Measurements from ENCODE around the gene ASCC1. TPM values are rescaled to one million over a fixed set of nuclear protein-coding genes. Genes with fewer than 3 reads are reported as not detected.
A peak's percentile ranks its signal among the peaks of the same experiment; 100 is the strongest.

The ASCC1 gene
- total and polyA plus RNA-seq, 2 donors (not counting 1 experiment from before 2014, with no cell fraction given): 17.9 to 28.1 TPM

GRCh38 chr10:72257051-72257892 lies 41.2 kb upstream of the ASCC1 start:
- H3K4me3 Mint-ChIP-seq: peak overlapping the region; percentile 74

More at GRCh38 chr10:72257051-72257892, 41.2 kb upstream of the ASCC1 start:
- ChIA-PET POLR2A (interaction anchor here (0.5 to 1.1 kb wide), 4 partner anchors 9 to 58 kb away, joined by 3 to 8 read pairs (median 4); no protein-coding TSS in a partner anchor), CTCF (interaction anchor here (0.7 to 8.3 kb wide), 6 partner anchors 18 to 492 kb away, joined by 3 to 48 read pairs (median 4); no protein-coding TSS in a partner anchor)
- H3K27ac Mint-ChIP-seq: peak overlapping the region; percentile 89
- Histone ChIP-seq H3K9me3 (ENCODE audit: control extremely low read depth in 1 of 3, control insufficient read depth in 2 of 3, insufficient read depth in 1 of 3, low read length in 2 of 3) (no peaks in the 10 kb centered on the region), H3K4me2 (replicated peaks; ENCODE audit: low read depth, low read length, poor library complexity, severe bottlenecking) (peak overlapping the region; percentile 49), H4K20me1 (ENCODE audit: control insufficient read depth, insufficient read depth, low read length, poor library complexity, severe bottlenecking) (no peaks in the 10 kb centered on the region), H3K4me3 (ENCODE audit: control extremely low read depth in 1 of 5, extremely low read depth in 1 of 5, insufficient read depth in 1 of 5, low read depth in 2 of 5, low read length in 4 of 5) (no peak overlapping the region), H3K36me3 (replicated peaks in 1 of 2; ENCODE audit: control extremely low read depth in 1 of 2, control insufficient read depth in 1 of 2, extremely low read depth in 1 of 2, insufficient read depth in 2 of 2, low read length in 1 of 2) (no peaks in the 10 kb centered on the region), H3K9ac (ENCODE audit: low read length) (no peak overlapping the region), H3K4me1 (ENCODE audit: control insufficient read depth in 2 of 2, insufficient read depth in 2 of 2, low read length in 2 of 2) (peaks cover 73 to 88% of the 10 kb centered on the region in 2 donors), H3K27me3 (replicated peaks in 1 of 4; ENCODE audit: control extremely low read depth in 1 of 4, control insufficient read depth in 3 of 4, insufficient read depth in 4 of 4, low read length in 3 of 4) (no peaks in the 10 kb centered on the region), H3K27ac (ENCODE audit: low read length in 2 of 2) (peak overlapping the region in 1 of 2 donors; percentile 21), H2AFZ (ENCODE audit: insufficient read depth, low read depth, low read length, poor library complexity, severe bottlenecking) (no peak overlapping the region), H3K79me2 (ENCODE audit: control insufficient read depth, insufficient read depth, low read length) (peaks cover 3% of the 10 kb centered on the region)
- ATAC-seq (ENCODE audit: low read depth): peak; percentile 32
- TF ChIP-seq, protein P1, sequence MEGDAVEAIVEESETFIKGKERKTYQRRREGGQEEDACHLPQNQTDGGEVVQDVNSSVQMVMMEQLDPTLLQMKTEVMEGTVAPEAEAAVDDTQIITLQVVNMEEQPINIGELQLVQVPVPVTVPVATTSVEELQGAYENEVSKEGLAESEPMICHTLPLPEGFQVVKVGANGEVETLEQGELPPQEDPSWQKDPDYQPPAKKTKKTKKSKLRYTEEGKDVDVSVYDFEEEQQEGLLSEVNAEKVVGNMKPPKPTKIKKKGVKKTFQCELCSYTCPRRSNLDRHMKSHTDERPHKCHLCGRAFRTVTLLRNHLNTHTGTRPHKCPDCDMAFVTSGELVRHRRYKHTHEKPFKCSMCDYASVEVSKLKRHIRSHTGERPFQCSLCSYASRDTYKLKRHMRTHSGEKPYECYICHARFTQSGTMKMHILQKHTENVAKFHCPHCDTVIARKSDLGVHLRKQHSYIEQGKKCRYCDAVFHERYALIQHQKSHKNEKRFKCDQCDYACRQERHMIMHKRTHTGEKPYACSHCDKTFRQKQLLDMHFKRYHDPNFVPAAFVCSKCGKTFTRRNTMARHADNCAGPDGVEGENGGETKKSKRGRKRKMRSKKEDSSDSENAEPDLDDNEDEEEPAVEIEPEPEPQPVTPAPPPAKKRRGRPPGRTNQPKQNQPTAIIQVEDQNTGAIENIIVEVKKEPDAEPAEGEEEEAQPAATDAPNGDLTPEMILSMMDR (IDR thresholded peaks at IDR 0.05): no peak
- TF ChIP-seq EZH2 (IDR thresholded peaks at IDR 0.05; ENCODE audit: borderline replicate concordance, insufficient read depth, low read depth, low read length, poor library complexity, severe bottlenecking): no peak
- no peaks in the 10 kb centered on the region for H3K9me3 Mint-ChIP-seq (ENCODE audit: insufficient read depth)
- 28% methylated on average over 2 of the region's 8 CpGs for WGBS (ENCODE audit: insufficient coverage)
- H3K4me1 Mint-ChIP-seq: peaks cover 70% of the 10 kb centered on the region
- DNase-seq: peak; percentile 76
- H3K27me3 Mint-ChIP-seq: no peaks in the 10 kb centered on the region
- intact Hi-C loops (cut with micrococcal nuclease): loop anchor here (1.0 kb wide), 1 partner anchor 9 kb away; no protein-coding TSS in a partner anchor
